ENCODE data around the gene DISP3. TPM values are rescaled to one million over a fixed set of nuclear protein-coding genes. Genes with fewer than 3 reads are reported as not detected.

DISP3 gene
- total and polyA plus RNA-seq, 2 of the 13 experiments (the other 11 are each of a cell fraction or from before 2014, with no cell fraction given), result 0.08 to 0.13 TPM

GRCh38 chr1:11478571-11479374, at the start of gene DISP3 (continued):
- TF ChIP-seq TFDP1 (CRISPR knock-in tag; IDR thresholded peaks at IDR 0.05; ENCODE audit: borderline replicate concordance) (0 out of 2 replicates have a peak, but pooled peaks have one; percentile 67), ZNF280B (CRISPR knock-in tag; IDR thresholded peaks at IDR 0.05; ENCODE audit: borderline replicate concordance) (no peak; the same call in 1 of the 2 replicates), ZNF615 (CRISPR knock-in tag; IDR thresholded peaks at IDR 0.05; ENCODE audit: borderline replicate concordance) (no peak), GZF1 (CRISPR knock-in tag; IDR thresholded peaks at IDR 0.05) (no peak), HOXA5 (CRISPR knock-in tag; IDR thresholded peaks at IDR 0.05) (no peak), JUNB (CRISPR knock-in tag; IDR thresholded peaks at IDR 0.05; ENCODE audit: borderline replicate concordance) (no peak), CREM (IDR thresholded peaks at IDR 0.05) (no peak), CREM (CRISPR knock-in tag; IDR thresholded peaks at IDR 0.05) (no peak), ATF1 (CRISPR knock-in tag; IDR thresholded peaks at IDR 0.05) (no peak), CREB3 (CRISPR knock-in tag; IDR thresholded peaks at IDR 0.05) (no peak), HDAC1 (CRISPR knock-in tag; IDR thresholded peaks at IDR 0.05) (peak; percentile 38; the same call in 1 of the 2 replicates), HIVEP1 (CRISPR knock-in tag; IDR thresholded peaks at IDR 0.05) (no peak), ZXDC (CRISPR knock-in tag; IDR thresholded peaks at IDR 0.05) (no peak), TCF7L2 (IDR thresholded peaks at IDR 0.05; ENCODE audit: low read depth, low read length) (no peak)
- TF ChIP-seq, protein P1, sequence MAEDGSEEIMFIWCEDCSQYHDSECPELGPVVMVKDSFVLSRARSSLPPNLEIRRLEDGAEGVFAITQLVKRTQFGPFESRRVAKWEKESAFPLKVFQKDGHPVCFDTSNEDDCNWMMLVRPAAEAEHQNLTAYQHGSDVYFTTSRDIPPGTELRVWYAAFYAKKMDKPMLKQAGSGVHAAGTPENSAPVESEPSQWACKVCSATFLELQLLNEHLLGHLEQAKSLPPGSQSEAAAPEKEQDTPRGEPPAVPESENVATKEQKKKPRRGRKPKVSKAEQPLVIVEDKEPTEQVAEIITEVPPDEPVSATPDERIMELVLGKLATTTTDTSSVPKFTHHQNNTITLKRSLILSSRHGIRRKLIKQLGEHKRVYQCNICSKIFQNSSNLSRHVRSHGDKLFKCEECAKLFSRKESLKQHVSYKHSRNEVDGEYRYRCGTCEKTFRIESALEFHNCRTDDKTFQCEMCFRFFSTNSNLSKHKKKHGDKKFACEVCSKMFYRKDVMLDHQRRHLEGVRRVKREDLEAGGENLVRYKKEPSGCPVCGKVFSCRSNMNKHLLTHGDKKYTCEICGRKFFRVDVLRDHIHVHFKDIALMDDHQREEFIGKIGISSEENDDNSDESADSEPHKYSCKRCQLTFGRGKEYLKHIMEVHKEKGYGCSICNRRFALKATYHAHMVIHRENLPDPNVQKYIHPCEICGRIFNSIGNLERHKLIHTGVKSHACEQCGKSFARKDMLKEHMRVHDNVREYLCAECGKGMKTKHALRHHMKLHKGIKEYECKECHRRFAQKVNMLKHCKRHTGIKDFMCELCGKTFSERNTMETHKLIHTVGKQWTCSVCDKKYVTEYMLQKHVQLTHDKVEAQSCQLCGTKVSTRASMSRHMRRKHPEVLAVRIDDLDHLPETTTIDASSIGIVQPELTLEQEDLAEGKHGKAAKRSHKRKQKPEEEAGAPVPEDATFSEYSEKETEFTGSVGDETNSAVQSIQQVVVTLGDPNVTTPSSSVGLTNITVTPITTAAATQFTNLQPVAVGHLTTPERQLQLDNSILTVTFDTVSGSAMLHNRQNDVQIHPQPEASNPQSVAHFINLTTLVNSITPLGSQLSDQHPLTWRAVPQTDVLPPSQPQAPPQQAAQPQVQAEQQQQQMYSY (CRISPR knock-in tag; IDR thresholded peaks at IDR 0.05), result peak; percentile 98
- TF ChIP-seq, protein P2, sequence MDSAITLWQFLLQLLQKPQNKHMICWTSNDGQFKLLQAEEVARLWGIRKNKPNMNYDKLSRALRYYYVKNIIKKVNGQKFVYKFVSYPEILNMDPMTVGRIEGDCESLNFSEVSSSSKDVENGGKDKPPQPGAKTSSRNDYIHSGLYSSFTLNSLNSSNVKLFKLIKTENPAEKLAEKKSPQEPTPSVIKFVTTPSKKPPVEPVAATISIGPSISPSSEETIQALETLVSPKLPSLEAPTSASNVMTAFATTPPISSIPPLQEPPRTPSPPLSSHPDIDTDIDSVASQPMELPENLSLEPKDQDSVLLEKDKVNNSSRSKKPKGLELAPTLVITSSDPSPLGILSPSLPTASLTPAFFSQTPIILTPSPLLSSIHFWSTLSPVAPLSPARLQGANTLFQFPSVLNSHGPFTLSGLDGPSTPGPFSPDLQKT (CRISPR knock-in tag; IDR thresholded peaks at IDR 0.05; ENCODE audit: borderline replicate concordance), result no peak

Measured in HepG2 (cell line).